Activated CD4-positive, alpha-beta T cell treated with anti-CD3 and anti-CD28 coated beads, Interleukin-2, amount 50 U/mL, for 16 hours (primary cell): ENCODE results near the gene SGSH.
"Not testable (repeated sequence)": the region's sequence is repeated elsewhere in the genome, so short reads cannot be mapped to it uniquely, and the experiment has no call there.

Source experiments
- DNase-seq: peaks from one replicate; pipeline ENCODE4 v3.0.0-alpha.2; 2020

SGSH gene

DNA sequence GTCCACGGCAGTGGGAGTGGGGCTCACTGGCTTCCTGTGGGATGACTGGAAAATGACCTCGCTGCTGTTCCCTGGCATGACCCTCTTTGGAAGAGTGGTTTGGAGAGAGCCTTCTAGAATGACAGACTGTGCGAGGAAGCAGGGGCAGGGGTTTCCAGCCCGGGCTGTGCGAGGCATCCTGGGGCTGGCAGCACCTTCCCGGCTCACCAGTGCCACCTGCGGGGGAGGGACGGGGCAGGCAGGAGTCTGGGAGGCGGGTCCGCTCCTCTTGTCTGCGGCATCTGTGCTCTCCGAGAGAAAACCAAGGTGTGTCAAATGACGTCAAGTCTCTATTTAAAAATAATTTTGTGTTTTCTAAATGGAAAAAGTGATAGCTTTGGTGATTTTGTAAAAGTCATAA lies 32.7 kb upstream of the SGSH start:
- DNase-seq, result peak; percentile 90

DNA sequence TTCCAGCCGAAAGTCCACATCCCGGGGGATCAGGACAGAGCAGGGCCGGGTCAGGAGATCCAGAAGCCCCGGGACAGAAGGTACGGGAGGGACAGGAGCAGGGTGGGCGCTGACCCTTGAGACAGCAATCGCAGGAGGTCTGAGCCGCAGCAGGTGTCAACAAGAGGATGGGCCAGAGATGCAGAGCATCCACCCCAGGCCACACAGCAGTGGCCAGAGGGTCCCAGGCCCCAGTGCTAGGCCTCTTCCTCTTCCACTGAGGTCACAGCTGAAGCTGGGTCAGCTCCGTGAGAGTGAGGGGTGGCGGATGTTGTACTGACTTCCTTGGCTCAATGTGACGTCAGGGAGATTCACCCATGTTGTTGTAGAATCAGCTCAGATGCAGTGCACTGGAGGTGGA lies 31.8 kb upstream of the SGSH start:
- no peak for DNase-seq

DNA sequence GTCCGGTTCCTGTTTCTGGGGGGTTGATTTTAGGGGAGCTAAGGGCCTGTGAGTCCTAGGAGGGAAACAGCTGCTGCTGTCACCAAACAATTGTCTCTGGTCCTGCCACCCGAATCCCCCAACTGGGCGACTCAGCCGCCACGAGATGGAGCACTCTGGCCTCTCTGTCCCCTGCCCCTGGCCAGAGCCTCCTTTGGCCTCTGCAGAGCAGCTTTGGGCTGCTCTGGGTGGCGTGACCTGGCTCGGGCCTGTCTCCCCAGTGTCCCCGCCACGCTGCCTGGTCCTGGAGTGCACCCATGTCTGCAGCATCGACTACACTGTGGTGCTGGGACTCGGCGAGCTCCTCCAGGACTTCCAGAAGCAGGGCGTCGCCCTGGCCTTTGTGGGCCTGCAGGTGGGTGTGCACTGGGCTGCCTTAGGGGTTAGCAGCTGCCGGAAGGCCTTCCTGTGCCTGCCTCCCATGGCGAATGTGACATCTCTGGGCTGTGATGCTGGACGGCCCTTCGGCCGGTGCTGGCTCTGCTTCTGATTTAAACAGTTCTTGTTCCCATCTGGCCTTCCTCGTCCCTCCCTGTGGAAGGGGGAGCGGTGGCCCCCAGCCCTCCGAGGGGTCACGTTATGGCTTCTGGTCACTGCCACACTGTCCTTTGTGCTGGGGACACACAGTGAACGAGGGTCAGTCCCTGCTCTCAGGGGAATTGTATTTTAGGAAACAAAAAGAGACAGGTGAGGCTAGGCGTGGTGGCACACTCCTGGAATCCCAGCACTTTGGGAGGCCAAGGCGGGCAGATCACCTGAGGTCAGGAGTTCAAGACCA lies 29.0 kb upstream of the SGSH start:
- no peak for DNase-seq

DNA sequence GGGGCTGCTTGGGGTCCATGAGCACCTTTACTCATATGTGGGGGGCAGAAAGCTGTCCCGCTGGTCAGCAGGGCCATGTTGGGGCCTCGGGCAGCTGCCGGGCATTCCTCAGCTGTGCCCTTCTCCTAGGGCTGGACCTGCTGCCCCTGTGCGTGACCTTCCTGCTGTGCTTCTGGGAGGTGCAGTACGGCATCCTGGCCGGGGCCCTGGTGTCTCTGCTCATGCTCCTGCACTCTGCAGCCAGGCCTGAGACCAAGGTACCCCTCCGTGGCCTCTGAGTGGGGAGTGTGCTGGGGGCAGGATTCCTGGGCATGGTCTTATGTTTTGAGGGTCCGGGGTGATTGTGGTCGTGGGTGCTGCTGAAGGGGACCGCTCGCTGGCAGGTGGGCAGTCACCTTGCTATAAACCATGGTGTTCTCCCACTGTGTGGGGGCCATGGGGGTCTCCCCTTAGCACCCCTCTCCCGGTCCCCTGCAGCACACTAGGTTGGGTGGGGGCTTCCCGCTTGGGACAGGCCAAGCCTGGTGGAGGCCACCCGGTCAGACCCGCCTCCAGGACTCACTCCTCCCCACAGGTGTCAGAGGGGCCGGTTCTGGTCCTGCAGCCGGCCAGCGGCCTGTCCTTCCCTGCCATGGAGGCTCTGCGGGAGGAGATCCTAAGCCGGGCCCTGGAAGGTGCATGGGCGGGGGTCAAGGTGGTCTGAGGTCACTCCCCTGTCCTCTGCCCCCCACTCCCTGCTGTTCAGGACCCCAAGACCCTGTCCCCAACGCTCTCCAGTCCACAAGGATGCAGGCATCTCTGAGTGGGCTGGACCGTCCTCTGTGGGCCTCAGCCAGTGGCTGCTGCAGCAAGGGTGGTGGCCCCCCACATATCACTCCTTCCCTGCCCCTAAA lies 28.1 kb upstream of the SGSH start:
- DNase-seq, result no peak

DNA sequence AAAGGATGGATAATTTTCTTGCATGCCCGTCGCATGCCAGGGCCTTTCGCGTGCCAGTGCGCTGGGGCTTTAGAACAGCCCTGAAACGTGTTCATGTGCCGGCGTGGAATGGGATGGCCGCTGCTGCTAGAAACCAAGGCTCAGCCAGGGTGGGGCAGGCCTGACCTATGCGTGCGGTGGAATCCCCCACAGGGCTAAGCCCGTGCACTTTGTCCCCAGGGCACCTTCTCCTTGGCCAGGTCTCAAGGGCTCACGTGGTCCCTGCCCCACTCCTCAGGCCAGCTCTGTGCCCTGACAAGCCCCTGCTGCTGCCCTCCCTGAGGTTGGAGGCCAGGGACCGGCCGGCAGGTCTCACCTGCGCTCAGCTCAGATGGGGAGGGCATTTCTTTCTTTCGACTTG lies 27.4 kb upstream of the SGSH start:
- DNase-seq, result no peak

DNA sequence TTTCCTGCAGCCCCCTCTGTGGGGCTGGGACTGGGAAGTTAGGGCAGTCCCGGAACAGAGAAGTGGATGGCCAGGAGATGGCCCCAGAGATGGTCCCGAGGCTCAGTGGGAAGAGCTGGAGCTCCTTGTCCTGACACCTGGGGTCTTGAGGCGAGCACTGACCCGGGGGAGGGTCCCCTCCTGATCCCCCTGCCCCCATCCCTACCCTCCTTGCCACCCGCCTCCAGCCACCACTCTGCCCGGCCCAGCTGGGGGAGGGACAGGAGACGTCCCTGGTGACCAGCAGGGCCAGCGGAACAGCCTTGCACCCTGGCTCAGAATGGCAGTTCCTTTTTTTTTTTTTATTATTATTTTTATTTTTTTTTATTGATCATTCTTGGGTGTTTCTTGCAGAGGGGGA lies 26.6 kb upstream of the SGSH start:
- no peak for DNase-seq

DNA sequence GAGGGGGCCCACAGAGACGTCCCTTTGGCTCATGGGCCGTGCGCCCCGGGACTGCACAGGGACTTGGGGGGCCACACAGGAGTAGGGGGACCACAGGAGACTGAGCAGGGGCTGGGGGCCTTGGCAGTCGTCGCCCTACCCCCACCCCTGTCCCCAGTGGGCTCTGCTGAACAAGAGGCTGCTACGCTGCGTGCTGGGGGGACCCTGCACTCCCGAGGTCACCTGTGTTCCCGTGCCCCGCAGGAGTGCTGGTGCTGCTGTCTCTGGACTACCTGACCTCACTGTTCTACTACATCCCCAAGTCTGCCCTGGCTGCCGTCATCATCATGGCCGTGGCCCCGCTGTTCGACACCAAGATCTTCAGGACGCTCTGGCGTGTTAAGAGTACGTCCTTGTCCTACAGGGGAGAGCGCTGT lies 26.1 kb upstream of the SGSH start:
- no peak for DNase-seq

DNA sequence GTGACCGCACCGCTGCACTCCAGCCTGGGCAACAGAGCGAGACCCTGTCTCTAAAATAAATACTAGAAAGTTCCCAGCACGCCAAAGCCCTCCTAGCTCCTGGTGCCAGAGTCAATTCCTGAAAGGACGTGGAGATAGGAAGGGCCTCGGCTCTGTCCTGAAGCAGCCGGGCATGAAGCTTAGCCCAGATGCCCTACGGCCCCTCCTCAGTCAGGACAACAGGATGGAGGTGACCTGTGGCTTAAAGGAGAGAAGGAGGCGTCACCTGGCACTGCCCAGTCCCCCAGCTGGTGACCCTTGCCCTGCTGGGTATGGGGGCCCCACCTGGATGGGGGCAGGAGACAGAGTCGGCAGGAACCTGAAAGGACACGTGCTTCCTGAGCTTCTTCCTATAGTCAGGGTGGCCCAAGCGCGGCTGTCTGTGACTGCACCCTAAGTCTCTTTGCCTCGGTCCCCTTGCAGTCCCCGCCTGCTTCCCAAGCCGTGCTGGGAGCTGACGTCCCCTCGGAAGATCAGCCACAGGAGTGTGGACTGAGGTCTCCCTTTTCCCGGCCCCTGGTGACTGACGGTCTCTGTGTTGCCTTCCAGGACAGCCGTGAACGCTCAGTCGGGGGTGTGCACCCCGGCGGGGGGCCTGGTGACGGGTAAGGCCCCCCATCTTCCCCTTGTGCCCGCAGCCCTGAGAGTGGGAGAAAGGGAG lies 25.6 kb upstream of the SGSH start:
- DNase-seq, result no peak

DNA sequence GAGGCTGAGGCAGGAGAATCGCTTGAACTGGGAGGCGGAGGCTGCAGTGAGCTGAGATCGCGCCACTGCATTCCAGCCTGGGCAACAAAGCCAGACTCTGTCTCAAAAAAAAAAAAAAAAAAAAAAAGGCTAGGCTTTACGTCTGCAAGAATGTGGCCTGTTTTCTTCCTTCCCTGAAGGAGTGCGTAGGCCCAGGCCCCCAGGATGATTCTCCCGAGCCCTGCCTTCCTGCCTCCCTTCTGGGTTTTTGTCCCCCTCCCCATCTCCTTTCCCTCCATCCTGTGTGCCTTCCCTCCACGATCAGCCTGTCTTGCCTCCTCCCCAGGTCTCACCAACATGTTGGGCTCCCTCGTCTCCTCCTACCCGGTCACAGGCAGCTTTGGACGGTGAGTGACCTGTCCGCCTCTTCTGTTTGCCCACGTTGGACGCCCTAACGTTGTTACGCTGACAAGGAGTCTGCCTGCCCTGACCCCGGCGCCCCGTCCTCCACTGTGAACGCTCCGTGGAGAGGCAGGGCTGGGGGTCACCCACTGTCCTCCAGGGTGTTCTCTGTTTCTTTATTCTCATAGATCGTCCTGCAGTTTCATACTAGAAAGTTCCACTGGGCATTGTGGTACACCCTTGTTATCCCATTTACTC lies 24.9 kb upstream of the SGSH start:
- DNase-seq, result no peak

DNA sequence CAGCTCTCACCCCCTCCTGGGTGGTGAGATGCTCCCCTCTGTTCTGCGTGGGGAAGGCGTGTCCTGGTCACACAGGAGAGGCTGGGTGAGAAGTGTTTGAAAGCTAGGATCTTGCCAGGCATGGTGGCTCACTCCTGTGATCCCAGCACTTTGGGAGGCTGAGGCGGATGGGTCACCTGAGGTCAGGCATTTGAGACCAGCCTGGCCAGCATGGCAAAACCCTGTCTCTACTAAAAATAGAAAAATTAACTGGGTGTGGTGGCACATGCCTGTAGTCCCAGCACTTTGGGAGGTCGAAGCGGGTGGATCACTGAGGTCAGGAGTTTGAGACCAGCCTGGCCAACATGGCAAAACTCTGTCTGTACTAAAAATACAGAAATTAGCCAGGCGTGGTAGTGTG lies 24.3 kb upstream of the SGSH start:
- not testable (repeated sequence) for DNase-seq

DNA sequence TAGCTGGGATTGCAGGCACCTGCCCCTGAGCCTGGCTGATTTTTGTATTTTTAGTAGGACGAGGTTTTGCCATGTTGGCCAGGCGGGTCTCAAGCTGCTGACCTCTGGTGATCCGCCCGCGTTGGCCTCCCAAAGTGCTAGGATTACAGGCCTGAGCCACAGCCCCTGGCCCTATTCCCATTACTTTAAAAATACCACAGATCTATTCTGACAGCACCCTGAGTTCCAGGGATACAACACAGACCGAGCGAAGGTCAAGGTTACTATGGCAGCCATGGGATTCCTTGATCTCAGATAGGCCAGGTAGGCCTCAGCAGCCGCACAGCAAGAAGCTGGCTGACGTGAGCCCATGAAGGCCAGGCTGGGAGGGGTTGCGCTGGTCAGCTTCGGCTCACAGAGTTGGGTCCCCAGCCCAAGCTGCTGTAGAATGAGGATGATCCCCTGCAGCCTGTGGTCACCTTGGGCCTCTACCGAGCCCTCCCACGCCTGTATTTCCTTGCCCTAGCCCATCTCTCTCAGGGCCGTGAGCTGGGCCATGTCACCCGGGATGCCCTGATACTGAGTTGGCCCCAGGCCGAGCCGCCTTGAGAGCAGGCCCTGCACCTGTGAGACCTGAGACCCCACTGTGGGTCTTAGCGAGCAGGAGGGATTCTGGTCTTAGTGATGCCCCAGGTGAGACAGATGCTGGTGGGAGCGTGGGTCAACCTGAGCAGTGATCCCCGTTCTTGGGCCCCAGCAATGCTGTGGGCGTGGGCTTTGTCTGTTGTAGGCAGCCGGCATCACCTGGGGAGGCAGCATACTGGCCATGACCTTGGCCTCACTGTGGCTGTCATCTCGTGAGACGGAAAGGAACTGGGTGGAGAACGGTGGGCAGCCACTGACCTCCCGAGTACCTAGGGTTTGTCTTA lies 23.6 kb upstream of the SGSH start:
- DNase-seq, result no peak

DNA sequence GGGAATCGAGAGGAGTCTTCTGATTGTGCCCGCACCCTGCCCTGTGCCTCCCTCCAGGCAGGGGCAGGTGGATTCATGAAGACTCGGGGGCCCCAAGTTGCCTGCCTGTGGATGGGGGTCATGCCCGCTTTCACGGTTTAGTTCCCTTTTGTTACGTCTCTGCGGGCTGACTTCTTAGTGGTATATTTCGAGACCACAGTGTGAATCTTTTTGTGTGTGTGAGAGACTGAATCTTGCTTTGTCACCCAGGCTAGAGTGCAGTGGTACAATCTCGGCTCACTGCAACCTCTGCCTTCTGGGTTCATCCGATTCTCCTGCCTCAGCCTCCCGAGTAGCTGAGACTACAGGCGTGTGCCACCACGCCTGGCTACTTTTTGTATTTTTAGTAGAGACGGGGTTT lies 22.4 kb upstream of the SGSH start:
- no peak for DNase-seq

DNA sequence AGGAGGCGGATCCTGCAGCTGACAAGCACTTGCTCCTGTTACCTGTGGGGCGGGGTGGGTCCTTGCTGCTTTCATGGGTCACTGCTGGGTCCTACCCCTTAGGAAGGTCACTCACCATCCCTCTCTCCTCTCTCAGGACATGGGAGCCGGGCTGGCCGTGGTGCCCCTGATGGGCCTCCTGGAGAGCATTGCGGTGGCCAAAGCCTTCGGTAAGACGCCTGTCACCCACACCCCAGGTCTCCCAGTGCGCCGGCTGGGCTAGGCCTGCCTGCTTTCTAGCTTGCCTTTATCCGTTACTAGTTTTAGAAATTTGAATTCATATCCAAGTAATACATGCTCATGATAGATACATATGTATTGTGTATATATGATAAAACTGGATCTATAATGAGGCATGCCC lies 17.3 kb upstream of the SGSH start:
- no peak for DNase-seq

DNA sequence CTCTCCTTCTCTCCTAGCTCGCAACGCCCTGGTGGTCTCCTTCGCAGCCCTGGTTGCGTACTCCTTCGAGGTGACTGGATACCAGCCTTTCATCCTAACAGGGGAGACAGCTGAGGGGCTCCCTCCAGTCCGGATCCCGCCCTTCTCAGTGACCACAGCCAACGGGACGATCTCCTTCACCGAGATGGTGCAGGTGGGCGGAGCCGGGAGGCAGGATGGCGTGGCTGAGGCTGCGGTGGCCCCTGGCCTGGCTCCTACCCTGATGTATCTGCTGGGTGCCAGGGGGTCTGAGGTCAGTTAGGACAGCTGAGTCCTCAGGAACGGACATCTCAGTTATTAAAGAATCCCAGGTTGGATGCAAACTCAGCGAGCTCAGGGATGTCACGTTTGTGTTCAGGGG lies 16.8 kb upstream of the SGSH start:
- no peak for DNase-seq

DNA sequence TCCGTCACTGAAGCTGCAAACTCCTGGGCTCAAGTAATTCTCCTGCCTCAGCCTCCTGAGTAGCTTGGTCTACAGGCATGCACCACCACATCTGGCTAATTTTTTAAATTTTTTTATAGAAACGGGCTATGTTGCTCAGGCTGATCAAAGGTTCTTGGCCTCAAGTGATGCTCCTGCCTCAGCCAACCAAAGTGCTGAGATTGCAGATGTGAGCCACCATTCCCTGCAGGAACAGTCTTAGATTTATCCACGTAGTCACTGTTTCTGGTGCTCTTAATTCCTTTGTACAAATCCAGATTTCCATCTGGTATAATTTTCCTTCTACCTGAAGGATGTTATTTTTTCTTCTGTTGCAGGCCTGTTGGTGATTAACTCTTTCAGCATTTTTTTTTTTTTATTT lies 13.1 kb upstream of the SGSH start:
- DNase-seq, result no peak

DNA sequence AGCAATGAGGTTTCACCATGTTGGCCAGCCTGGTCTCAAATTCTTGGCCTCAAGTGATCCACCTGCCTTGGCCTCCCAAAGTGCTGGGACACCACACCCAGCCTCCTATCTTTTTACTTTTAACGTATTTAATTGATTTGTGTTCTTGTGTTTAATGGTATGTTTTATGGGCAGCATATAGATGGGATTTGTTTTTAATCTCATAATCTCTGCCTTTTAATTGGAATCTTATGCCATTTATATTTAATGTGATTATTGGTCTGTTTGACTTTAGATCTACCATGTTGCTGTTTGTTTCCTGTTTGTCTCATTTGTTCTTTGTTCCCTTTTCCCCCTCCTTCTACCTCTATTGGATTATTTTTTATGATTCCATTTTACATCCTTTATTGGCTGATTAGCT lies 12.3 kb upstream of the SGSH start:
- DNase-seq, result no peak

DNA sequence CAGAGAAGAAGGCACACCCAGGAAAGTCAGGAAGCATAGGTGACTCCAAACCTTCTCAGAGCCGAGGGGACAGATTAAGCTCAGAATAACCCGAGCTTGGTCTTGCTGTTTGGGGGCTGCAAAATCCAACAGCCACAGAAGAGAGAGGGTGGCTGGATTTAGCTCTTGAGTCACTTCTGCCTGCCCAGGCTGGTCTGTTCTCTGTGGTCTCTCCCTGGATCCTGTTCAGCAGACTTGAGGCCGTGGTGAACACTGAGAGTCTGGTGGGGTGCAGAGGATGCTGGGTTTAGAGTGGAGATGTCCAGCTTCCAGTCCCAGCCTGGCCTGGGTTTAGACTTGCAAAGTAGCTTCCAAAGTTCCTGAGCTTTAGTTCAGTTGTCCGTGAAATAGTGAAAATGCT lies 8.9 kb upstream of the SGSH start:
- DNase-seq, result no peak

DNA sequence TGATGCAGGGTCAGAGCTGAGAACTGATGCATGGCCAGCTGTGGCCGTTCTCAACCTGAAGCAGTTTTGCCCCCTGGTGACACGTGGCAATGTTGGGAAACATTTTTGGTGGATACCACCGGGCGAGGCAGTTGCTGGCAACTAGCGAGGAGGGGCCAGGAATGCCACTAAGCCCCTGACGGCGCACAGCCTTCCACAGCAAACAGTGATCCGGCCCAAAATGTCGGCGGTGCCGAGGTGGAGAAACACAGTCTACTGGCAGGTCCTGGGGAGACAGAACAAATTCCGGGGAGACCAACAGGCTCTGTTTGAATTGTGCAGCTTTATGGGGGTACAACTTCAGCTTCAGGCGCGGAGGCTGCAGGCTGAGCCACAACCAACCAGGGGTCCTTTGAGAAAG lies 8.3 kb upstream of the SGSH start:
- no peak for DNase-seq

DNA sequence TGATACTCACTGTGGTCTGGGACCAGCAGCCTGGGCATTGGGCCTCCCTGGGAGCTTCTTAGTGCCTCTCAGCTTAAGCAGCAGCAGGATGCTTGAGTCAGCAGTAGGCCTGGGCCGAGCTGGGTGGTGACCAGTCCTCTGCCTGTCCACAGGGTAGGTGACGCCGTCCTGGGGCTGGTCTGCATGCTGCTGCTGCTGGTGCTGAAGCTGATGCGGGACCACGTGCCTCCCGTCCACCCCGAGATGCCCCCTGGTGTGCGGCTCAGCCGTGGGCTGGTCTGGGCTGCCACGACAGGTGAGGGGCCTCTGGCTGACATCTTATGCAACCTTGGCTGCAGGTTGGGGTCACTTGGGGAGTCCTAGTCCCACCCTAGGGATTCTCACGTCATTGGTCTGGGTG lies 7.5 kb upstream of the SGSH start:
- DNase-seq, result no peak

DNA sequence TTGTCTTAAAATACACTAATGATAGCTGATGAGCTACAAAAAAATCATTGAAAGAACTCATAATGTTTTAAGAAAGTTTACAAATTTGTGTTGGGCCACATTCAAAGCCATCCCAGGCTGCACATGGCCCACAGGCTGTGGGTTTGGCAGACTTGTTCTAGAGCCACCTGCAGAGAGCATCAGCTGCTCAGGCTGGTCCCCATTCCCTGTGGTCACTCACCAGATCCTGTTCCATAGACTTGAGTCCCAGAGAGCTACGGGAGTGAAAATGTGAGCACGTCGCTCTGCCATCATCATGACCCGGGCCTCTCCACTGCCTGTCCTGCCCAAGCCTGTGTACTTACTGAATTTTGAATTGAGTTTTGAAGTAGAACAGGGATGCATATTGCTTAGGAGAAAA lies 7.0 kb upstream of the SGSH start:
- no peak for DNase-seq

DNA sequence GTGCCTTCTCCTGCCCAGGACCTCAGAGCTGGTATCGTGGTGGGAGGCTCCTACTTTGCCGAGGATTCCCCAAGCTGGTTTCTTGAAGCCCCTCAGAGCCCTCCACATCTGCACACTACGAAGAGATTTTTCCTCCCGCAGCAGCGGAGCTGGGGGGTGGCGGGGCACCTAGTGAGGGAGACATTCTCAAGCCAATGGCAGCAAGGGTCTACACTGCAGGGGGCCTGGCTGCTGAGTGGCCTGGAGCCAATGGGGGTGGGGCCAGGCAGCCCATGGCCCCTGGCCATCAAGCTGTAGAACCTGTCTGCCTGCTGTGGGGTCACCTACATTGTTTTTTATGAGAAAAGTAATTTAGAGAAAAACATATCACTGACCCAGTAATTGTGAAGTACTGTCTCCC lies 5.1 kb upstream of the SGSH start:
- DNase-seq, result no peak

DNA sequence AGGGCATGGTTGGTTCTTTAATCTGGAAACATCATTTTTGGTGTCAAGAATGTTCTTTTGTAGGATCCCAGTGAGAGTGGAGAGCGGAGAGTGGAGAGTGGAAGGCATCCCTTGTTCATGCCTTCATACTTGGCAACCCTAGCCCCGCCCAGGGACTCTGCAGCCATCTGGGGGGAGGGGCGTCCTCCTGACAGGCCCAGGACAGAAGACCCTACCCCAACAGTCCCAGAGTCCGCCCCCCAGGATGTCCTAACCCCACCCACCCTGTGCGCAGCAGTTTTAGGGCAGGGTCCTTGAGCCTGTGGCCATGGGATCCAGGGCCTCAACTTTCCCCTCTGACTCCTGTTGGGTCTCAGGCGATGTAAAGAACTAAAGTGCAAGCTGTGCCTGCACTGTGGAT lies 4.5 kb upstream of the SGSH start:
- DNase-seq, result no peak
